Right lung (tissue), 5 donors: Measurements from ENCODE around the gene TENM3. TPM values are rescaled to one million over a fixed set of nuclear protein-coding genes. Genes with fewer than 3 reads are reported as not detected.
"Not testable (repeated sequence)": the region's sequence is repeated elsewhere in the genome, so short reads cannot be mapped to it uniquely, and the experiment has no call there.

Source experiments
- DNase-seq, 2 donors: peaks; one replicate each; pipeline ENCODE4 v3.0.0-alpha.2; 2013
- polyA plus RNA-seq, 5 donors: library from polyadenylated mRNA; unstranded; fragments of 120-200 nt; gene quantifications; one replicate each; pipeline versions ENCODE4 v1.2.1 to v1.2.3, GENCODE V29; 2013; ENCODE audit warnings: inconsistent platforms in 1 of 5, low replicate concordance in 1 of 5; ENCODE audit not compliant: insufficient read length in 5 of 5, insufficient read depth in 1 of 5

The TENM3 gene
- polyA plus RNA-seq, 5 donors = 1.9 to 4.6 (median 2.6) TPM

DNA sequence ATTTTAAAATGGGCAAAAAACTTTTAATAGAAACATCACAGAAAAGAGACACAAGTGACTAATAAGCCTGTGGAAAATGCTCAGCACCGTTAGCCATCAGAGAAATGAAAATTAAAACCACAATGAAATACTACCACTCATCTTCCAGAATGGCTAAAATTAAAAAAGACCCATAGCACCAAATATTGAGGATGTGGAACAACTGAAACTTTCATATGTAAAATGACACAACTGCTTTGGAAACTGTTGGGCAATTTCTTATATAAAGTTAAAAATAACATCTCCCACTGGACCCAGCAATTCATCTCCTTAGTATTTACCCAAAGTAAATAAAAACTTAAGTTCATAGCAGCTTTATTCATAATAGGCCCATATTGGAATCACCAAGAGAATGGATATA is 94.2 kb downstream of the TENM3 start:
- no peak for DNase-seq

DNA sequence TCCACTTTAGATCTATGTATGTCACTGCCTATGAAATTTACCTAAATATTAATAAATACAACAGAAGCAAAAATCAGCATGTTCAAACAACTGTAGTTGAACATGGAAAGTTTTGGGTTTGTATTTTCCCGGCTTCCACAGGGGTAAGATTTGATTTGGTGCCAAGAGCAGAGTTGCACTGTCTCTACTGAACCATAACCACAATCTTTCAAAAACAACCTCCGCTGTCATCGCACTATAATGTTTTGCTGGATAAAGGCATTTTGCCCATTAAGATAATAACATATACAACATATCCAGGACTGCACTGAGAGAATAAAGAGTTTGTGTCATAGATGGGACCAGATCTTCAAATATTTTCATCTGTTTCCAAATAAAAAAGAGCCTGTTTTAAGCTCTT is 94.9 kb downstream of the TENM3 start:
- DNase-seq = no peak

GRCh38 chr4:182338746-182339145 is 95.5 kb downstream of the TENM3 start:
- no peak for DNase-seq

DNA sequence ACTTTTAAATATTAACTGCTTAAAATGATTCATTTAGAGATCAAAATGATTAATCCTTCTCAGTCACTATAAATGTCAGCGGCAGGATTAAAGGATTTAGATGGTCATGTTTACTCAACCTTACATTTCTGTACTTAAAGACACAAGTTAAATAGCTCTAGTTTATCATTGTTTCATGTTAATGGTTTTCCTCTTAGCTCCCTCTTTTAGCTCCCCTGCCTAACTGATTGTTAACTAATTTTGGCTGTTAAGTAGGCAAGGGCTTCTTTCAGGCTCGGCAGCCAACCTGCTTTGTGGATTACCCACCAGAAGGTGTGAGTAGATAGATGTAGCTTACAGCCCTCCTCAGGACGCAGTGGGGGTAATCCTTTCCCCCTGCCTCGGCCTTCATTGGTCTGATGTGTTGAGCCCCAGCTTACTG is 96.0 kb downstream of the TENM3 start:
- no peak for DNase-seq

- DNase-seq = no peak
These were observed 100.3 kb downstream of the TENM3 start for GRCh38 chr4:182343453-182343852.

- DNase-seq = no peak
These were observed 101.8 kb downstream of the TENM3 start for GRCh38 chr4:182344968-182345367.

DNA sequence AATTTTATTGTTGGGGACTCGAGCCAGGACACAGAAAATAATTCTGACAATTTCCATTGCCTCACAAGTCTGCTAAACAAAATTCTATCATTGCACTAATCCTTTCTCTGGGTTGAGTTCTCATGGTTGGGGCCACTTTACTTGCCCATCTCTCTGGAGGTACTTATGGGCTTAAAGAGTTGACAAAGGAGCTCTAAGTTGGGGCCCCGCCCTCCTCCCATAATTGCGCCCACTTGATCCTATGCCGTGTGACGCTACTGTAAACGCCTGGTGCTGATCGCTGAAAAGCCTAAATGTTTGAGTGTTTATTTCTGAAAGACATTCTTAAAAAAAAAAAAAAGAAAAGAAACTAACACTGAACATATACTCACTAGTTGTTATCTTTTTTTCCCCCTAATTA is 103.0 kb downstream of the TENM3 start:
- no peak for DNase-seq

GRCh38 chr4:182346675-182347375 is 103.6 kb downstream of the TENM3 start:
- no peak for DNase-seq

DNA sequence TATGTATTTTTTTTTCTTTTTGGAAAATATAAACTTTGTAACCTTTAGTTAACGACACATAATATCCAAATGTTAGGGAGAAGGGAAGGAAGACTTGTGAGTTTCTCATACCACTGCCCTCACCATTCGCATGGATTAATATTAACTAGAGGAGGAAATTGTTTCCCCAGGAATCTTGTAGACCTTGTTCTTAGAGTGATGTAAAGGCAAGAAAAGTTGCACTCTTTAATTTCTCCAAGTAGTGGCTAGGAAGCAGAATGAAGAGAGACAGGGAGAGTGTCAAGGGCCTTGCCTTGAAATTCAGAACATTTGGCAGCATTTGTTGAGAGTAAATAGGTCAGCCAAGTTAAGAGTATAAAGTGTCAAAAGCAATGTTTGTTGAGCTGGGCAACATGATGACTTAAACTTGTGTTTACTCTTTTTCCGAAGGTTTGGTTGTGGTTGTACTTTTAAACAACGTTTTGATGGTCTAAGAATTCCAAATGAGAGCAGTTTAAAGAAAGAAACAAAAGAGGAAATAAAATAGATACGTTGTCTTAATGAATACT is 105.7 kb downstream of the TENM3 start:
- DNase-seq = no peak

DNA sequence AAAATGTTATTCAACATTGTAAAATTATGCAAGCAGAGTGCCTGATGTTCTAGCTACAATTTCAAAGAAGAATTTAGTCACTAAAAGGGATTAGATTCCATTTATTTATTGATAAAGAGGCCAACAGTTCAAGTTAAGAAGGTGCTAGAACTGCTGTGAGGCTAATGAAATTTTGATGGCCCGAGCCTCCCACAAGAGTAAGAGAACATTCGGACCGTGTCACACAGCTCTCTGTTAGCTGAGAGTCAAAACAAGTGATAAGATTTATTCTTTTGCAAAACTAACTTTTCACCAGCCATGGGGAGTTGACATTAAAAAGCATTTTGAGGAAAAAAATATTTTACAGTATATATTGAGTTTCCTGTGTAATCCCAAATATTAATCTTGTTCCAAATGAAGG is 106.8 kb downstream of the TENM3 start:
- no peak for DNase-seq

GRCh38 chr4:182351485-182351884 is 108.3 kb downstream of the TENM3 start:
- DNase-seq = no peak

GRCh38 chr4:182354106-182354505 is 110.9 kb downstream of the TENM3 start:
- no peak for DNase-seq

DNA sequence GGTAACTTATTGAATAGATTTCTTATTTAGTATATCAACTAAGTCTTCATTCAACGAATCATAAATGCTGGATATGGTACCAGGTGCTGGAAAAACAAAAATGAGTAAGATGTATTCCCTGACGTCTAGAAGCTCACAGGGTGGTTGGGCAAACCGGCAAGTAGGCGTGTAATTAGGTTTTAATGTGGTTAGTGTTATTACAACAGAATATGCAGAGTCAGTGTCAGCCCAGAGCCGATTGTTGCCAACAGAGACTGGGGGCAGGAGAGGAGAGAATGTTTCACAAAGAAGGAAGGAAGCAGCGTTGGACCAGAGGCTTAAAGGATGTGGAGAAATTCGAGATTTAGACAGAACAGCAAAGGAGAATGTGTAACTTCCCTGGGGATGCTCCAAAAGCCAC is 111.7 kb downstream of the TENM3 start:
- no peak for DNase-seq

DNA sequence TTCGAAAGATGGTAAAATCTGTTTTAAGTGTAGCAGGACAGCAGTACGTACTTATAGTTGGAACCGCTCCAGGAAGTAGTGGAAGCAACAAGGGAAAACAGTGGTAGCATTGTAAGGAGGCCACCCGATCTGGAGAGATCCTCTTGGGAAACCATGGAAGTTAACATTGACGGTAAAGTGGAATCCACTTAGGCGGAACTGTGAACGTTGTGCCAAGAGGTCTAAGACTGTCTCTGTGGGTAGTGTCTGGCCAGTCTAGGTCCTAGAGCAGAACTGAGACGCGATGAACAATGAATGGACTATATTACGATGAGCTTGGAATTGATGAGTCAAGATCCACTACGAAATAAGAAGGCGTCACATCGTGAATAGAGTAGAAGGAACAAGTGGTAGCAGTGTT is 124.0 kb downstream of the TENM3 start:
- no peak for DNase-seq

DNA sequence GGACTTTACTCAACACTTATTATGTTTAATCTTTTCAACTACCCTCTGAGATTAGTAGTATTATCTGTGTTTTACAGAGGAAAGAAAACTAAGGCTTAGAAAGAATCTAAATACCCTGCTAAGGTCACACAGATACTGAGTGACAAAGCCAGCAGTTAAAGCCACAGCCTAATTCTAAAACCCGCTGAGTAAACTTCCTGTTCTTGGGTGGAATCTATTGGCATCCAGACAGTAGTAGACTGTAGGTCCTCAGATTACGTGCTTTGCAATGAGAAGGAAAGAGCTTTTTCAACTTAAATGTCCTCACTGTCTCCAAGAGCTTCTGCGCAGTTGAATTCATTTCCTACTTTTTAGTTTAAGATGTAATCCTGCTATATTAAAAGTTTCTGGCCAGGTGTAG is 126.0 kb downstream of the TENM3 start:
- DNase-seq = no peak

DNA sequence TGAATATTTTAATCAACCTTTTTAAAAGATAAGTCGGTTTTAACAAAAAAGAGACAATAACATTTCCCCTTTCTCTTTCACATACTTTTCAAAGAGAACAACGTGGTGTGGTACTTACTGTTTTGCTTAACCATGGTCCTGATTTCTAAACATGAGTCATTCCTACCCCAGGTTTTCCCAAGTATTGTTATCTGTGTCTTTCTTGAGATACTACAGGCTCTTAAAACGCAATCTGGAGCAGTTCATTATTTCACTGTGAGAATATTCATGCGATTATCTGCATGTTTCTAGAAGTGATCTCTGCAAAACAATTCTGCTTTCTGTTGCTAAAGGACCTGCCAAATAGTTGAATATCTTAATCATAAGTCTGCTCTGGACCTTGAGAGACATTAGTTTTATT is 127.3 kb downstream of the TENM3 start:
- DNase-seq = no peak

GRCh38 chr4:182380771-182381181 is 137.6 kb downstream of the TENM3 start:
- no peak for DNase-seq

- DNase-seq = no peak
These were observed 139.7 kb downstream of the TENM3 start for GRCh38 chr4:182382941-182383340.

DNA sequence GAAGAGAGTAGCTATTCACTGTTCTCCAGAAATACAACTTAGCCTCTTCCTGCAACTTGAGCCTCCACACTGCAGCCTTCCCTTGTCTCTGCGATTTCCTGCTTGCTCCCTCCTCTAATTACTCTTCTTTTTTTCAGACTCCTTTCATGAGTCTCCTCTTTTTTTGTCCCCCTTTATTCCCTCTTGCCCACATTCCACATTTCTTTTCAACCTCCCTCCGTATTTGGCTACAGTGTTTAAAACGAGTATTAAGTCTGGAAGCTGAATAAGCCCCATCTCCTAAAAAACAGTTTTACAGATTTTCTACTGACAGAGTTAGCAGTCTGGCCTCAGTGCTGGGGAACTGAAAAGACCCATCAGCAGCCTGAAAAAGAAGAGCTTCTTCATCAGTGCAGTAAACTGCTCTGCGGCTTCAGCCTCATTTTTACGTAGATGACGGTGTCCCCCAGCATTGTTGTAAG is 141.5 kb downstream of the TENM3 start:
- DNase-seq = peak in 1 of 2 donors; percentile 9

DNA sequence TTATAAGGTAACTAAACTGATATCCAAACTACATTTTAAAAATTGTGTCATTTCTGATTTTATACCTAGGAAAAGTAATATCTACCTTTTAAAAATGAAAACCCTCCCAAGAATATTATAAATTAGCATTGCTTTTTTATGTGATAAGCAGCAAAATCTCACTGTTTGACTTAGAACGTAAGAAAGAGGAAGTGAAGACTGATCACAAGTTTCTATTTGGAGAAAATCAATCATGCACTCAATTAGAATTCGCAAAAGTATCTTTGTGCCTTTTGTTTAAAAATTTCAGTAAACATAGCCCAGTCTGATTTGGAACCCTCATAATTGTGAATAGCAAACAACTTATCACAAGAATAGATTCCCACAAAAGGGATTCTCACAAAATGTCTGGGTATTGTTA is 142.7 kb downstream of the TENM3 start:
- no peak for DNase-seq

DNA sequence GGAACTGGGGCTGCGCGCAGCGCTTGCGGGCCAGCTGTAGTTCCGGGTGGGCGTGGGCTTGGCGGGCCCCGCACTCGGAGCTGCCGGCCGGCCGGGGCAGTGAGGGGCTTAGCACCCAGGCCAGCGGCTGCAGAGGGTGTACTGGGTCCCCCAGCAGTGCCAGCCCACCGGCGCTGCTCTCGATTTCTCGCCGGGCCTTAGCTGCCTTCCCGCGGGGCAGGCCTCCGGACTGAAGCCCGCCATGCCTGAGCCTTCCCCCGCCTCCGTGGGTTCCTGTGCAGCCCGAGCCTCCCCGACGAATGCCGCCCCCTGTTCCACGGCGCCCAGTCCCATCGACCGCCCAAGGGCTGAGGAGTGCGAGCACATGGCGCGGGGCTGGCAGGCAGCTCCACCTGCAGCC is 143.4 kb downstream of the TENM3 start:
- not testable (repeated sequence) for DNase-seq

DNA sequence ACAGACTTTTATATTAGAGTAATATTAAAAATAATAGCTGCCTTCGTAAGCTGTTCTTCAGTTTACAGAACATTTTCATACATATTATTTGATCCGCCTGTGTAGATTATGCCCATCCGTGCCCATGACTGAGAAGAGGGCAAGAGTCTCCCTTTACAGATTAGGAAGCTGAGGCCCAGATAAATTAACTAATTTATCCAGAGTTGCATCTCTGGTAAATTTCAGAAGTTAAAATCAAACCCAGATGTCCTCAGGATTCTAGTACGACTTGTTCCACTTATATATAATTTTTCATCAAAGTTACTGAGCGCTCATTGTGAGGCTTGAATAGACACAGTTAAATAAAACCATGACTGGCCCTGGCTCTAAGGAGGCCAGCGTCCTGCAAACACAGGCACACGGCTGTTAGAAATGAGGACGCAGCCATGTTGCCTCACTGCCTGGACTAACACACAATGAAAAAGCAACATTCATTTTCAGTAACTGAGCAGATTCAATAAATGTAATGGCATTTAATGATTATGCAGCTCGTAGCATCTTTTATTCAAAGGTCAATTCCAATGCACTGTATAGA is 148.0 kb downstream of the TENM3 start:
- no peak for DNase-seq

GRCh38 chr4:182394181-182394580 is 151.0 kb downstream of the TENM3 start:
- no peak for DNase-seq

DNA sequence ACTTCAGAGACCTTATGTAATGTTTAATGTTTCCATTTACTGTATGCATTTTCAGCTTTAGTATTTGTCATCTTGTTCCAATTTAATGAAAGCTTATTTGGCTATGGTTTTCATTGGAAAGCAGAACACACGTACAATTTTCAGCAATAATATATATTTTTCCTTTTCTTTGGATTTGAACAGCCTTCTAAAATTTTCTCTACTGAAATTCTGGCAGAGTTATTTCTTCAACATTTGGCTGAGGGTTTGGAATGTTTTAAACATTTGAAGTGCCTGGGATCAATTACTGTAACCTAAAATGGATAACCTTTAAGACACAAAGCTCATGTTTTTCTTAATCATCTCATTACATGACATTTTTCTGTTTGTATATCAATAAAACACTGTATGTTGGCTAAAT is 156.9 kb downstream of the TENM3 start:
- no peak for DNase-seq
